ENCODE data around the gene KIF25.
"Not testable (repeated sequence)": the region's sequence is repeated elsewhere in the genome, so short reads cannot be mapped to it uniquely, and the experiment has no call there.

The KIF25 gene

GRCh38 chr6:167995731-167996151 lies 1.7 kb upstream of the KIF25 start:
- DNase-seq = no peak

GRCh38 chr6:167996424-167997199 lies 859 bp upstream of the KIF25 start:
- no peak for DNase-seq

DNA sequence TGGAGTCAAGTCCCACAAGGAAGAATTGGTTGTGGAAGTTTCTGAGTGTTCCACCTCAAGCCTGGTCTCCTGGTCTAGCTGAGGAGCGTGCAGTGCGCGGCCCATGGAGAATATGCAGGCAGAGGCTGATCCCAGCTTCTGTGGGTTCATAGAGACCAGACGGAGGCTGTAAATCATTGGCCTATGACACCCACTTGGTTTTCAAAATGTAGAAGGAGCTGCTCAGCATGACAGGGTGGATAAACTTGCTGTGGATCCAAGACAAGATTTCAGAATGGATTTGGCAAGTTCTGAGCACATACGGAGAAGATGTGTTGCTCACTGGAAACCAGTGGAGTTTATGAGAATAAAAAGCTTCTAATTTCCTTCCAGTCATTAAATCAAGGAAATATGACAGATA lies 744 bp downstream of the KIF25 start:
- DNase-seq = no peak

GRCh38 chr6:168000198-168001028 lies 2.9 kb downstream of the KIF25 start:
- DNase-seq = no peak

GRCh38 chr6:168001029-168001332 lies 3.5 kb downstream of the KIF25 start:
- no peak for DNase-seq

DNA sequence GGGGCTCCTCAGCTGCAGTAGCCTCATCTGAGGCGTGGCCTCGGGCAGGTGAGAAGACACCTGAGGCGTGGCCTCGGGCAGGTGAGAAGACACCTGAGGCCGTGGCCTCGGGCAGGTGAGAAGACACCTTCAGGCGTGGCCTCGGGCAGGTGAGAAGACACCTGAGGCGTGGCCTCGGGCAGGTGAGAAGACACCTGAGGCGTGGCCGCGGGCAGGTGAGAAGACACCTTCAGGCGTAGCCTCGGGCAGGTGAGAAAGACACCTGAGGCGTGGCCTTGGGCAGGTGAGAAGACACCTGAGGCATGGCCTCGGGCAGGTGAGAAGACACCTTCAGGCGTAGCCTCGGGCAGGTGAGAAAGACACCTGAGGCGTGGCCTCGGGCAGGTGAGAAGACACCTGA lies 4.0 kb downstream of the KIF25 start:
- DNase-seq = not testable (repeated sequence)

DNA sequence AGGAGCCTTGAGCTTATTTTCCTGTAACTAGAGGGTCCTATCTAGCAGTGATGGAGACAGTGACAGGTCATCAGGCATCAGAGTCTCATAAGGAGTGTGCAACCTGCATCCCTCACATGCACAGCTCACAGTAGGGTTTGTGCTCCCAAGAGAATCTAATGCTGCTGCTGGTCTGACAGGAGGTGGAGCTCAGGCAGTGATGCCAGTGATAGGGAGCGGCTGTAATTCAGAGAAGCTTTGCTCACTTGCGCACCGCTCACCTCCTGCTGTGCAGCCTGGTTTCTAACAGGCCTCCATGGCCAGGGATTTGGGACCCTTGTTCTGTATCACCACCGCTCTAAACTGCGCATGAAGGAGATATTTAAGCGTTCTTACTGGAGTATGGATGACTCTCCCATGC lies 5.3 kb downstream of the KIF25 start:
- no peak for DNase-seq

DNA sequence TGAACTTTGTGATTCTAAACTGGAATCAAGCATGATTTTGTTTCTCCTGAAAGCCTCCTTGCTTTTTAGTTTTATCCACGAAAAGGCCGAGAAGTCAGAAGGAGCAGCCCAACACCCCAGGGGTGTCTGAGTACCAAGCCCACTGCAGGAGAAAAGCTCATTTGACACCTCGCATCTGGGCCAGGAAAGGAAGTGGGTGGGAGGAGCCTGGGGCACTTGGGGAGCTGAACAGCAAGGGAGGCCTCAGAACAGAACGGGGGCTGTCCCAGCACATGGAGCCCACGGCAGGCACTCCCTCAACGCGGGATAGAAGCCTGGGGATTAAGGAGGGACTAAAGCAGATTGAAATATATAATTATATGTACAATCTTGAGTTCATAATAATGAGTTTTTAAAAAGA lies 6.6 kb downstream of the KIF25 start:
- no peak for DNase-seq

DNA sequence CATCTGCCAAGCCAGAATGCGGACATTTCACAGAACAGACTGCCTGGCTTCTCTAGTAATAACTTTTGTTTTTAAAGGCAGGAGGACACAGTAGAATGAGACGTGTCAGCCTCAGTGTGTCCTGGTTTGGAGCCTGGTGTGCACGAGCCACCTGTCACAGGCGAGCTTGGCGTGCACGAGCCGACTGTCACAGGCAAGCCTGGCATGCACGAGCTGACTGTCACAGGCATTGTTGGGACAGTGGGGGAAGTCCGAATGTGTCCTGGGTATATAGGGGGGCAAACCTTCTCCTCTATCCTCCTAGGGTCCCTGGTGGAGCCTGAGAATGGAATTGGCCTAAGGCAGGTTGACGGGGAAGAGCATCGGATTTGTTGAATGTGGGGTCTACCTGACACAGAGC lies 7.5 kb downstream of the KIF25 start:
- DNase-seq = no peak

GRCh38 chr6:168005796-168006195 lies 8.3 kb downstream of the KIF25 start:
- no peak for DNase-seq

- DNase-seq = peak; percentile 42 to 68 (median 48)
These were observed 10.3 kb downstream of the KIF25 start for GRCh38 chr6:168007592-168008338.

DNA sequence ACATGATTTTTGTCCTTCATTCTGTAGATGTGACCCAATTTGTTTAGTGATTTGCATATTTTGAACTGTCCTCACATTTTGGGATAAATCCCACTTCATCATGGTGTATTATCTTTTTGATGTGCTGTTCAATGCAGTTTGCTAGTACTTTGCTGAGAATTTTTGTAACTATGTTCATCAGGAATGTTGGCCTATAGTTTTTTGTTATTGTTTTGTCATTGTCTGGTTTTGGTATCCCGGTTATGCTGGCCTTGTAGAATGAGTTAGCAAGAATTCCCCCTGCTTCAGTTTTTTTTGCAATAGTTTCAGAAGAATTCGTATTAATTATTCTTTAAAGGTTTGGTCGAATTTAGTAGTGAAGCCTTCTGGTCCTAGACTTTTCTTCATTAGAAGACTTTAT lies 11.9 kb downstream of the KIF25 start:
- no peak for DNase-seq

- DNase-seq = no peak
These were observed 13.8 kb downstream of the KIF25 start for GRCh38 chr6:168011291-168011690.

DNA sequence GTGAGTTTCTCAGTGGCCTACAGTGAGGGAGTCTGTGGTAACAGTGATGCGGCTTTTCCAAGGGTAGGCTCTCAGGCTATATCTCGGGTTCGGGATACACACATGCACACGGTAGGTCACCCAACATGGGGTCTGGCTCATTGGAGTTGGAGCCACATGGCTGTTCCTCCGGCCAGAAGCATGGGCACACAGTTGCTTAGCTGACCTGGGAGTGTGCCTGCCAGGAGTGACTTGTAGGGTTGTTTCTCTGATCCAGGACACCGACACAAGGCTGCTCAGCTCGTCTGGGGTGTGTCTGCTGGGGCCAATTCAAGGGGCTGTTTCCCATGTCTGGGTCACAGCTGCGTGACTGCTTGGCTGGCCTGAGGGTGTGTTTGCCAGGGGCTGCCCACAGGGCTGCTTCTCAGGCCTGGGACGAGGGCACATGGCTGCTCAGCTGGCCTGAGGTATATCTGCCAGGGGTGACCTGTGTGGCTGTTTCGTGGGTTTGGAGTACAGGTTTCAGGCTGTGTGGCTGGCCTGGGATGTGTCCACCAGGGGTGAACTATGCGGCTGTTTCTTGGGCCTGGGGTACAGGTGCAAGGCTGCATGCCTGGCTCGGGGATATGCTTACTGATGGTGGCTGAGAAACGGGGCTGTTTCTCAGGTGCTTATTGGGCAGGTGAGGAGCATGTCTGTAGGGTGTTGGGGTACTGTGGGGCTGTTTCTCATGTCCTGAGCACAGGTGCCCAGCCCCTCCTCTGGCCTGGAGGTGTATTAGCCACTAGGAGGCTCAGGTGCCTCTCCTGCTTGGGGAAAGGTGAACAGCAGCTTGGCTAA lies 15.2 kb downstream of the KIF25 start:
- no peak for DNase-seq

DNA sequence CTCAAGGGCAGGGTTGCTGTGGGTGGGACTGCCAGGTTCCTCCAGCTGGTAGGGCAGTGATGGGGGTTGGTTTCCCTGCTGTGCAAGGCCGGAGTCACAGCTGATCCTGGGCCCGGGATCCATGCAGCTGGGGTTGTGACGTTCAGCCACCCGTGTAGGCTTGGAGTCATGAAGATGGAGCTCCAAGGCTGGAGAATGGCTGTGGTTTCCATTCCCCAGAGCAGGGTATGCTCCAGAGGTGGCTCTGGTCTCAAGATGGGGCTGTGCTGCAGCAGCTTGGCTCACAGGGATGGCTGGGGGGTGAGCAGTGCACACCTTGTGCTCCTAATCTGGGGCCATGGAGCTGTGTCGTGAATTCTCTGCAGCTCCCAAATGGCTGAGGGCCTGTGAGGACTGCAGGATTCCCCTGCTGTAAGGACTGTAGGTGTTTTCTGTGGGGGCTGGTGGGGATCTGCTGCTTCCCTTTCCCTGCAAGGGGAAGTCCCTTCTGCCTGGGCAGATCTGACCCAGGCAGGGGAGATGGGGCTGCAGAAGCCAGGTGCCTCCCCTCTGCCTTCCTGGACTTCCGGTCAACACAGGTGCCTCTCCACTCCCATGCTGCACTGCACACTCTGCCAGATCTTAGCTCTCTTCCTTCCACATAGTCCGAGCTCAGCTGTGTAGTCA lies 15.9 kb downstream of the KIF25 start:
- DNase-seq = no peak

GRCh38 chr6:168014428-168014827 lies 17.0 kb downstream of the KIF25 start:
- DNase-seq = no peak

DNA sequence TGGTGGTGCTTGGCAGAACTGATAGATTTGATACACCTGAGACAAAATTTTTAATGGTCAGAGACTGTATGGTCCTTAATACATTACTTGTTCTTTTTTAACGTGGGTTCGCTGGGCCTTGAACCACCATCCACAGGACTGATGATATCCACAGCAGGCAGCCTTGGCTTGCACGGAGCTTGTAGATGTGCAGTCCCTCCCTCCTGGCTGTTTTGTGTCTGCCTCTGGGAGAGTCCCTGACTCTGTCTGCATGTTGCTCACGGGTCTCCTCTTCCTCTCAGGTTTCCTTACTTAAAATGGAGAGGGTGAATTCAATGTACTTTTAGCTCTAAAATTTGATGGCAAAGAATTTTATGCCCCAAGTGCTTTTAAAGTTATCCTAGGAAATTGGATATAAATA lies 17.5 kb downstream of the KIF25 start:
- no peak for DNase-seq

DNA sequence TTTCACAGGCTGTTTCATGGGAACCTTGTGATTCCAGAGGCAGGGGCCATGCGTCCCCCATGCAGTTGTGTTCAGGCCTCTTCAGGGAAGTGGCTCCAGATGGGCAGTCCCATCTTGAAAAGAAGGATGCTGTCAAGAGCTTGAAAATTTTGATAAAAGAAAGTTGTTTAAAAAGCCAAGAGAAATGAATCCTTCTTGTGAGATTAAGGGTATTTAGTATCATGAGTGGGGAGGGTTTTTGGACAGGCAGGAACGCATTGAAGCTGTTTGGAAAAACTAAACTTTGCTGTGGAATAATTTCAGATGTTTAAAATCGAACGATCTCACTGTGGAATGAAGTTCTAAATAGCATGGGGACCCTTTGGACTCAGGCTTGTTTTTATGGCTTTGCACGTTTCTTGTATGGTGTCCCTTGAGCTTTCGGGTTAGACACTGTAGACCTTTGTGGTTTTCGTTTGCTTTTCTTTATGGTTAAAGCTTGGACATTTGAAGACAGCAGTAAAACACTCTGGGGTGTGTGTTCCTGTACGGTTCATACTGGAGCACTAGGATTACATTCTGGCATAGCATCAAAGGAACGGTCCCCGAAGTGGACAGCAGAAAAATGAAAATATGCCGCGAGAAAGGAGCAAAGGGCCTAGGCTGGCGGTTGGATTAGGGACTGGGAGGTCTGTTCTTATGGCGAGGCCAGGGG lies 18.2 kb downstream of the KIF25 start:
- DNase-seq = no peak

GRCh38 chr6:168016176-168016620 lies 18.7 kb downstream of the KIF25 start:
- no peak for DNase-seq

- no peak for DNase-seq
These were observed 19.5 kb downstream of the KIF25 start for GRCh38 chr6:168016721-168017525.
